NOMO-1 treated with dmso at 0.1 percent for 144 hours (cell line): Measurements from ENCODE around the gene MATK.
"Not testable (repeated sequence)": the region's sequence is repeated elsewhere in the genome, so short reads cannot be mapped to it uniquely, and the experiment has no call there.

Experiments used
- DNase-seq: peaks from one replicate; lab custom pipeline; 2025; ENCODE audit not compliant: unreplicated experiment; lab: John Stamatoyannopoulos, UW

Gene MATK

DNA sequence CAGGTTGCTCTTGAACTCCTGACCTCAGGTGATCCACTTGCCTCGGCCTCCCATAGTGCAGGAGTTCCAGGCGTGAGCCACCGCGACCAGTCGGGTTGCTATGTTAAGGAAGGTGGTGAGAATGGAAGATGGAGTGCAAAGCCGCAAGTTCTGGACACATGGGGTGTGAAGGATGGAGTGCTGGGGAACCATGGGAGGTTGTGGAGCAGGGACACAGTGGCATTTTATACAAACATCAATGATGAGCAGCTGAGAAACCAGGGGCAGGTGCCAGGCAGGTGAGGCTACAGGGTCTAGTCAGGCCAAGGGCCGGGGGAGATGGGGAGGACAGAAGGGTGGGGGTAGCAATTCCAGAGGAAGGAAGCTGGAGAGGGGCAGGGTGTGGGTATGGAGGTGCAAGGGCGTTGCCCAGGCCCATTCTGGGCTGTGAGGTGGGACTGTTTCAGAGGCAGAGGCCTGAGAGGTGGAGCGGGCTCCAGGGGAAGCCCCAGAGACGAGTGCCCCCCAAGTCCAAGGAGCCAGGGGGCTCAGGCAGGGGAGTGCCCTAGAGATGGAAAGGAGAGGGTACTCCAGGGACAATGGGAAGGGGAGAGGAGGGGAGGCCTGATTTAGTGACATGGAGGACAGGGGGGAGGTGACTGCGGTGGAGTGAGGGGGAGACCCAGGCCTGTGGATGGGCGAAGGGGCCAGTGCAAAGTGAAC is 12.2 kb downstream of the MATK start:
- no peak for DNase-seq

DNA sequence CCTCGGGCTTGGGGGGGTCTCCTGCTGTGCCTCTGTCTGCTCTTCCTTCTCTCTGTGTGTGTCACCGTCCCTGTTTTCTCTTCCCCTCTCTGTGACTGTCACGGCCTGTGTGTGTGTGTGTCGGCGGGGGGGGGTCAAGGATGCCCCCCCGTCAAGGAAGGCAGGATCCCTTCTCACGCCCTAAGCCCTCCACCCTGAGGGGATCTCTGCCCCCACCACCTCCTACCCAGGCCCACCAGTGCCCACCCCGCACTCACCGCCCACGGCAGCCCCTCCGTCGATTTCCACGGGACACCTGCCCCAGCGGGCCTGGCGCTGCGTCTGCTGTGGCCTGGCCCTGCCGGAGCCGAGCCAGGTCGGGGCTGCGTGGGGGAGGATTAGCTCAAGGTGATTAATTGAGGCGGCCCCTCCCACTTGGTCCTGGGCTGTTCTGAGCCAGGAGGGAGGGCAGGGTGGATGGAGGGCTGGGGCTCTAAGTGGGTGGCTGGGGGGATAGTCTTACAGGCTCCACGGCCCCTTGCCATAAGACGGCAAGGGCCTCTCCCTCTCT is 14.2 kb downstream of the MATK start, which contains the start of gene RAX2:
Gene RAX2 (minus strand): TSS at position 323 of the 550 bp plus-strand sequence. CDS start 486 bp downstream, outside the sequence.
- no peak for DNase-seq

DNA sequence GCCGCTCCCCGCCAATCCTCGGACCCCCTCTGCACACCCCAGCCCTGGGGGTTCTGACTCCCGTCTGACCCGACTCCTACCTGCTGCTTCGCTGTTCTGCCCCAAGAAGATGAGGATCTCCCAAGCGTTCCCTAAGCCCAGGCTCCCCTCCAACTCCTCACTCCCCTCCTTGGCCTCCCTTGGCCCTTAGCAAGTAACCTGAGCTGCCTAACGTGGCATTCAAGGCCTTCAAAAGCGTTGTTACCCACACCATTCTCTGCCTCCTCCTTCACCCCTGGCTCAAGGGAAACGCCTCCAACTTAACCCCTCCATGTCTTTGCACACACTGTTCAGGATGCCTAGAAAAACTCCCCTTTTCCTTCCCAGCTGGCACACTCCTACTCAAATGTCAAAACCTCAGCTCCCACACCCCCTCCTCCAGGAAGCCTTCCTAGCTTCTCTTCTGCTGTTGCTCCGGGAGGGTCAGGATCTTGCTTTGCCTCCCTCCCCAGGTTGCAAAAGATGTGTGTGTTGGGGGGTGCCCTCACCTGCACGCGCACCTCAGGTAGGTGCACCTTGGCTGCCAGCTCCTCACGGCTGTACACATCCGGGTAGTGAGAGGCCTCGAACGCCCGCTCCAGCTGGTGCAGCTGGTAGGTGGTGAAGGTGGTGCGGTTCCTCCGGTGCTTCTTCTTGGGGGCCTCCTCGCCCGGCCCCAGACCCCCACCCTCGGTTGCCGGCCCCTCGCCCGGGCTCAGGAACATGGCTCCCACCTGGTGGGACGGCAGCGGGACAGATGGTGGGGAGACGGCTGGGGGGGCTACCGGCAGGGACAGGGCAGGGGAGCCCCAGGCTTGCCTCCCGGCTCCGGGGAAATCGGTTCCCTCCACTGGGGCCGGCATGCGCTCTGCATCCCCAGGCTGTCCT is 14.9 kb downstream of the MATK start:
- no peak for DNase-seq

DNA sequence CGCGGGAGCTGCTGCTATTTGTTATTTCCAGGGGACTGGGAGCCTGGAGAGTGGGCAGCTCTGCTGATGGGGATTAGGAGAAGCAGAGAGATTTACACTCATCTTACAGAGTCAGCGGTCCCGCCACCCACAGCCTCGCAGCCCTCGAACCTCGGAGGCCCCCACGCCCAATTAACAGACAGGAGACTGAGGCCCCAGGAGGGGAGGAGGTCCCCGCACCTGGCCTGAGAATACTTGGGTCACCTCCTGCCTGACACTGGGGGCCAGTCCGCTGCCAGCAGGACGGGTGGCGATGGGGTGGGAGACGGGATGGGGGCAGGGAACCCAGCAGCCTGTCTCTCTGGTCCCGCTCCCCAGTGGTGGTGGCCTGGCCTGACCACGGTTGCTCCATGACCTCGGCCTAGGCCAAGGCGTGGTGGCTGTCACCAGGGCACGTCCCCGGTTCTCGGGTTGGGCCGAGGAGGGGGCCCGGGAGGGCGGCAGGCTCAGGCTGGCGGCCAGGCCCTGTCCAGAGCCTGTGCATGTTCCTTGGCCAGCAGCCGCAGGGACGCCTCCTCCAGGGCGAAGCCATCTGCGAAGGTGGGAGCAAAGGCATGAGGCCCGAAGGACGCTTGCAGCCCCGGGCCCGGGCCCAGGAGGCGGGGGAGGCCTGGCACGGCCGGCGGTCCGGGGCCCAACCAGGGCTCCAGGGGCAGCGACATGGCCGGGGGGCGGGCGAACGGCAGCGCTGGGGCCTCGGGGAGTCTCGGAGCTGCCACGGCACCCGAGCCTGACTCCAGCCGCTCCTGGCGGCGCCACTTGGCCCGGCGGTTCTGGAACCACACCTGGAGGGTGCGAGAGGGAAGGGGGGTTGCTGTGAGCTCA is 15.8 kb downstream of the MATK start:
- no peak for DNase-seq

DNA sequence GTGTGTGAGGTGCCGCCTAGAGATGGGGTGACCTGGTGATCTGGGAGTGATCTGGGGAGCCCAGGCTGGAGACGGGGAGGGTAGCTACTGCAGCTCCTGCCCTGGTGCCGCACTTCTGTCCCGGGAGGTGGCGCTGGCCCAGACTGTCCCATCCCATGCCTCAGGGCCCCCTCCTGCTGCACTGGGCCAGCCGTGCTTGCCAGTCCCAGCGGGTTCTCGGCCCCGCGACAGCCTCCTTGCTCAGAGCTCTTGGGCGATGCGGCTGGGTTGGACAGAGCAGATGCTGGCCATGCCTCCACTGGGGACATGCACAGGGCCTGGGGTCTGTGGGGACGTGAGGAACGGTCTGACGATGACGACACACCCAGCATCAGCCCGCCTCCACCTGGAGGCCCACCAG is 16.7 kb downstream of the MATK start:
- no peak for DNase-seq

DNA sequence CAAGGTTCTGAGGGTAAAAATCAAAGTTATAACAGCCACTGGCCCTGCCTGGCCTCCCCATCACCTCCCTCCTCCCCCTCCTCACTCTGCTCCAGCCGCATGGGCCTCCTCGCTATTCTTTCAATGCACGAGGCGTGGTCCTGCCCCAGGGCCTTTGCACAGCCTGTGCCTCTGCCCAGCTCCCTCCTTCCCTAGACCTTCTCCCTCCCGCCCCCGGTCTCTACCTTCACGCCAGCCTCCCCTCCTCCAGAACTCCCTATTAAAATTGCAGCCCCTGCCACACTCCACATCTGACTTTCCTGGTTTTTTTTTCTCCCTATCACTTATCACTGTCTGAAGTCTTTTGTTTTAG is 17.5 kb downstream of the MATK start:
- no peak for DNase-seq

DNA sequence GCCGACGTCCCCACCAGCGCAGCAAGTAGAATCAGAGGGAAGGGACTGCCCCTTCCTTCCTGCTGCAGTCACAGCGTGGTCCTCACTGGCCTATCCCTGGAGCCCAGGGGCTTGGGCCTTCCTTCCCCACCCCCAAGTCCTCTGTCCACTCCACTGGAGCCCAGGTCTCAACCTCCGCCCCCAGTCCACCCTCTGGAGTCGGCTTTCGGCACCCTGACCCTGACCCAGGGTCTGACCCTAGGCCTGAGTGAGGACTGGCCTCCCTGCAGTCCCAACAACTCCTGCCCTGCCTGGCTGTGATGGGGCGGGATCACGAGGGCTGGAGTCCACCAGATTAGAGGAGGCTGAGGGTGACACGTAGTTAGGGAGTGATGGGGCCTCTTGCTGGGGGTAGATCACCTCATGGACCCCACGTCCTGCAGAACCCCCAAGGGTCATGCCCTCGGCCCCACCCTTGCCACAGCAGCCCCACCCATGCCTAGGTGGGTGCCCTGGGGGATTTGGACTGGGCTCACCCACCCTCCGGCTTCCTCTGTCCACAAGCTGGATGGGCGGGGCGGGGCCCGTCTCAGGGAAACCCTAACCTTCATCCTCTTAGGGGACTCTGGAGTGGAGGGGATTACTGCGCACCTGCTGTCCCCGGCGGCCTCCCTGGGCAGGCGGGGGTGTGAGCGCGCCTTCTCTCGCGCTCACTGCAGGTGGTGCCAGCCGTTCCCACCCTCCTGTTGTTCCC is 18.0 kb downstream of the MATK start:
- DNase-seq, result no peak

DNA sequence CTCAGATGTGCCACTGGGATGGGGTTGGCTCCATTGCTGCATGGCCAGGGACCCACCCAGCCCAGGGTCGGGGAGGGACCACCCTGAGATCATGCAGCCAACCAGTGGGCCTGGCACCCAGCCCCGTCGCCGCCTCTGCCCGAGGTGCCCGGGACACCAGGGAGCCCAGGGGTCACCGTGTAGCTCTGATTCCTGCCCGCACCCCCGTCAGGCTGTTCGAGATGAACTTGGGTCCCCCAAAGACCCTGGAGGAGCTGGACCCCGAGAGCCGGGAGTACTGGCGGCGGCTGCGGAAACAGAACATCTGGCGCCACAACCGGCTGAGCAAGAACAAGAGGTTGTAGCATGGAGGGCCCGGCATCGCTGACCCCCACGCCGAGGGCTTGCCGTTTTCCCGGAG is 19.1 kb downstream of the MATK start:
- DNase-seq, result no peak

DNA sequence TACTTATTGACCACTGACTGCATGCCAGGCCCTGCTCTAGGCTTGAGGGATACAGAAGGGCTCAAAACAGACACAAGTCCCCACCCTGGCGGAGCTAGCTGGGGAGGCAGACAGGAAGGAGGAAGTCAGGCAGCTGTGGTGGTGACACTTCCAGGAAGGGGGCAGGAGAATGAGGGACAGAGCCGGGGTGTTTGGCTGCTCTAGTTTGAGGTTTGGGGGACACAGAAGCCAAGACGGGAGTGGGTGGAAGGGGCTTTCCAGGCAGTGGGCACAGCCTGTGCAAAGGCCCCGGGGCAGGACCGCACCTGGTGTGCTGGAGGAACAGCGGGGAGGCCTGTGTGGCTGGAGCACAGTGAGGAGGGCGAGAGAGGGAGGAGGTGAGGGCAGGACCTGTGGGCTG is 19.7 kb downstream of the MATK start:
- DNase-seq, result no peak

DNA sequence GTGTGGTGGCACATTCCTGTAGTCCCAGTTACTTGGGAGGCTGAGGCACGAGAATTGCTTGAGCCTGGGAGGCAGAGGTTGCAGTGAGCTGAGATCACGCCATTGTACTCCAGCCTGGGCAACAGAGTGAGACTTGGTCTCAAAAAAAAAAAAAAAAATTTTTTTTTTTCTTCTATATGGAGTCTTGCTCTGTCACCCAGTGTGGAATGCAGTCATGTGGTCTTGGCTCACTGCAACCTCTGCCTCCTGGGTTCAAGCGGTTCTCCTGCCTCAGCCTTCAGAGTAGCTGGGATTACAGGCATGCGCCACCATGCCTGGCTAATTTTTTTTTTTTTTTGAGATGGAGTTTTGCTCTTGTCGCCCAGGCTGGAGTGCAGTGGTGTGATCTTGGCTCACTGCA is 20.4 kb downstream of the MATK start:
- not testable (repeated sequence) for DNase-seq

DNA sequence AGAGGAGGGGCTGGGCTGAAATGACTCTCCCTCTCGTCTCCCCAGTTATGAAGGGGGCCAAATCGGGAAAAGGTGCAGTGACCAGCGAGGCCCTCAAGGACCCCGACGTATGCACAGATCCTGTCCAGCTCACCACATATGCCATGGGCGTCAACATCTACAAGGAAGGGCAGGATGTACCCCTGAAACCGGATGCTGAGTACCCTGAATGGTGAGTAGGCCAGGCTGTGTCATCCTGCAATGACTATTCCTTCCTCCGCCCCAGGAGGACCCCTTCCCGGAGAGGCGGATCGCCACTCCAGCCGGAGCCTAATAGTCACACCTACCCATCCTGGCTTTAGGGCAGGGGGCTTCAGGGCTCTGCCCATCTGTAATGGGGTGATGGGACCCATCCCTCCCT is 21.1 kb downstream of the MATK start:
- DNase-seq, result no peak

DNA sequence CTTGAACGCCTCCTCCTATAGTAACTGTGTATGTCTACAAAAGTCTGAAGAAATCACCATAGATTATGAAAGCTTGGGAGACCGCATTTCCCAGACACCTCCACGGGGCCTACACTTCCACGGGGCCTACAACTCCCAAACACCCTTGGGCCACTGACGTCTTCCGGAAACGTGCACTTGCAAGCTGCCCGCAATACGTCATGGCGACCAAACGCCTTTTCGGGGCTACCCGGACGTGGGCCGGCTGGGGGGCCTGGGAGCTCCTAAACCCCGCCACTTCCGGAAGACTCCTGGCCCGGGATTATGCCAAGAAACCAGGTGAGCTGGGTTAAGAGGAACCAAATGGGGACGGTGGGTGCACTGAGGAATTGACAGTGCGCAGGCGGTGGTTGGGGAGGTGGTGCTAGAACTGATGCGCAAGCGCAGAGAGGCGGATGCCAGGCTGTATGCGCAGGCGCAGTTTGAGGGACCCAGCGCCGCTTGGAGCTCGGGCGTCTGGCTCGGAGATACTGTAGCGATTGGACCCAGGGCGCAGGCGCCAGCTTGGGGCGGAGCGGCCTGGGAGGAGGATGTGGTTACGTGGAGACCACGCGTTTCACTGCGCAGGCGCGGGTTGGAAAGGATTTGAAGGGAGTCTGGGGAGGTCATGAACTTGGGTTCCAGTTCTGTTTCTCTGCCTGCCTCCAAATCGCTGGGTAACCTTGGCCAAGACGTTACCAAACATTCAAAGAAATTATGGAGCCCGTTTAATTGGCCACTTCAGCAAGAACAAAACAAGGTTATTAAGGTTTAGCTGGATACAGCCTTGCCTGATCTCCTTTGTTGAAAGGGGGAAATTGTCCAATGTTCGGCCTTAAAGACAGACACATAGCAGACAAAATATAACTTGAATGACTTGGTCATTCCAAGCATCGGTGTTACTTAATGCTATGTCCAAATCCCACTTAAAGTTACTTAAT is 23.4 kb downstream of the MATK start, which contains the start of gene MRPL54:
Gene MRPL54 (plus strand): TSS at position 182 of the 959 bp plus-strand sequence. CDS start 19 bp downstream, at position 201.
- peak; percentile 98 for DNase-seq

DNA sequence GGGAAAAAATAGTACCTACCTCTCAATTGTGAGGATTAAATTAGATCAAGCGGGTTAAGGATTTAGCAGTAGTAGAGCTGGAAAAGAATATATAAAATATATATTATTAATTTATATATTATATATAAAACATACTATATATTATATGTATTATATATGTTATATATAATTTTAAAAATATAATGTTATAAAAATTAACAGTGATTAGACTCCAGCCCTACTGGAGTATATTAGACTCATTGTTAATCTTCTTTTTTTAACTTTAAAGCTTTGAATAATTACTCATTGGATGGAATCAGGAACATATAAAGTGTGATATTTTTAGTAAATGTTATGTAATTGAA is 24.1 kb downstream of the MATK start:
- no peak for DNase-seq

DNA sequence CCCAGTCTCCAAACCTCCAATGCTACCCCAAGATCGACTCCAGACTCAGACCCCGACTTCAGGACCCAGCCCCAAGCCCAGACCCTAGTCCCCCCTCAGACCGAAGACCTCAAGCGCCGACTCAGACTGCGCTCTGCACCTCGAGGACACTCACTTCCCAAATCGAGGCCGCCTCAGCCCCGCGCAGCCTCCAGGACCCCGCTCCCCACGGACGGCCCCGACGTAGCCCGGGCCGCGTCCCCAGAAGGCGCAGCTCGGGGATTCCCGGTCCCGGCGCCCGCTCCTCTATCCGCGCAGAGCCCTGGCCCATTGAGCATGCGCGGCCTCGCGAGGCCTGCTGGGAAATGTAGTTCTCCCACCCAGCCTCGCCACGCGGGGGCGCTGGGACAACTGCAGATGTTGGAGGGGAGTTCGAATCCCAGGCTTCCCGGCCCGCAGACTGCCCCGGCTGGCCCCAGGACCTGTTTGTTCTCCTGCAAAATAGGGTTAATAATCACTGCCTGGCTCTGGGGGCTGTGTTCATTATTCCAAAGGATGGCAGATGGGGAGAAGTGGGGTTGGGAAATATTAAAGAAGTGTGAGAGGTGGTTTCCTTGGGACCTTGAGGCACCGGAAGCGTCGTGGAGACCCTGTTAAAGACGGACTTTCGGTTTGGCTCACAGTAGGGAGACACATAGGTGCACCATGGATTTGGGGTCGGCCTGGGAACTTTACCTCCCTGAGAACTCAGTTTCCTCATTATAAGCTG is 24.6 kb downstream of the MATK start, which contains the start of gene APBA3:
Gene APBA3 (minus strand): TSS at position 311 of the 748 bp plus-strand sequence. CDS start 1,428 bp downstream, outside the sequence.
- DNase-seq, result peak; percentile 68

DNA sequence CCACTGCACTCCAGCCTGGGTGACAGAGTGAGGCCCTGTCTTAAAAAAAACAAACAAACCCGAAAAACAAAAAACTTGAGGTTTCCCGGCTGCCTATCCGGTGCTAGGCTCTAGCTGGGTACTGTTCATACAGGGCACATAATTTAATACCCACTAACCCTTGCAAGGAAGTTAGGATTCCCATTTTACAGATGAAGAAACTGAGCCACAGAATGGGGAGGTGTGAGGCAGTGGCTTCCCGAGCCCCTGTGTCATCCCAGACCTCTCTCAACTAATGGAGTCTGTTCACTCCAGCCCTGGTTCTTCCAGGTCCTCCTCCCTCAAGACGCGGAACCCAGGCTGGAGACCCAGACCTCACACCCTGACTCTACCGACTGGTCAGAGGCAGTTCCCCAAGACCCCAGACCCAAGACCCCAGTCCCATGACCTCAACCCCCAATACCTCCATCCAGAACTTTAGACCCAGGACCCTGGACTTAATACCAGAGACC is 25.3 kb downstream of the MATK start:
- no peak for DNase-seq

DNA sequence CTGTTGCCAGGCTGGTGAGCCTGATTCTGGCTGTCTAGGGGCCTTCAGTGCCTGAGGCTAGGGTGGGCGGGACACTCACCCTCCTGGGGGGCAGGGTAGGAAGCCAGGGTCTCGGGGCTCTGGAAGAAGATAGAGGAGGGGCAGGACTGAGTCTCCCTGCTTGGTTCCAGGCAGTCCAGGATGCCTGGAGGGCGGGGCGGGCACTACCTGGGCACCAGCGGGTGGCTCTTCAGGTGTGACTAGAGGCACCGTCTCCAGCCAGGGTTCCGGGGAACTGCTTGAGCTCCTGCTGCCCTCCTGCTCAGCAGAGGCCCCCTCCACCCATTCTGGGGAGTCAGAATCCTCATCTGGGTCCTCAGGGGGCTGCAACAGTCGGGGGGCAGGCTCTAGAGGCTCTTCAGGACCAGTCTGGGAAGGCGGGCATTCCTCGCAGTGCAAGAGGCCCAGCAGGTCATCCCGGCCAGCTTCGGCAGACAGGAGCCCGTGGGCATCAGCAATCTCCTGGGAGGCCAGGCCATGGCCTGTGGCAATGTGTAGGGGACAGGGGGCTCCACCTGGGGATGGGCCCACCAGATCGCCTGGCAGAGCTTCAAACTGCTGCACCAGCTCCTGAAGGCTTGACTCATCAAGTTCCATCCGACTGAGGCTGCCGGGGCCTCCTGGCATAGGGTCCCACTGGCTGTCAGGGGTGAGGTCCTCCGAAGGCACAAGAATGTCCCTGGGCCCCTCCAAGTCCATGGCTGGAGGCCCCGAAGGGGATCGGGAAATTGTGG is 26.5 kb downstream of the MATK start:
- no peak for DNase-seq

DNA sequence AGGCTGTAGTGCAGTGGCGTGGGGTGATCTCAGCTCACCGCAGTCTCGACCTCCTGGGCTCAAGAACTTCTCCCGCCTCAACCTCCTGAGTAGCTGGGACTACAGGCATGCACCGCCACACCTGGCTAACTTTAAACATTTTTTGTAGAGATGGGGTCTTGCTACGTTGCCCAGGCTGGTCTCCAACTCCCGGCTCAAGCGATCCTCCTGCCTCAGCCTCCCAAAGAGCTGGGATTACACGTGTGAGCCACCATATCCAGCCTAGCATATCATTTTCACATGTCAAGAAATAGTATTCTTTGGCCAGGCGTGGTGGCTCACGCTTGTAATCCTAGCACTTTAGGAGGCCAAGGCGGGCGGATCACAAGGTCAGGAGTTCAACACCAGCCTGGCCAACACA is 27.9 kb downstream of the MATK start:
- not testable (repeated sequence) for DNase-seq
